ENCODE data around the gene ARMCX4. TPM values are rescaled to one million over a fixed set of nuclear protein-coding genes. Genes with fewer than 3 reads are reported as not detected.

The ARMCX4 gene
- total and polyA plus RNA-seq, 2 of the 8 experiments (the other 6 are each of a cell fraction or from before 2014, with no cell fraction given), result 3.7 to 14.5 TPM

DNA sequence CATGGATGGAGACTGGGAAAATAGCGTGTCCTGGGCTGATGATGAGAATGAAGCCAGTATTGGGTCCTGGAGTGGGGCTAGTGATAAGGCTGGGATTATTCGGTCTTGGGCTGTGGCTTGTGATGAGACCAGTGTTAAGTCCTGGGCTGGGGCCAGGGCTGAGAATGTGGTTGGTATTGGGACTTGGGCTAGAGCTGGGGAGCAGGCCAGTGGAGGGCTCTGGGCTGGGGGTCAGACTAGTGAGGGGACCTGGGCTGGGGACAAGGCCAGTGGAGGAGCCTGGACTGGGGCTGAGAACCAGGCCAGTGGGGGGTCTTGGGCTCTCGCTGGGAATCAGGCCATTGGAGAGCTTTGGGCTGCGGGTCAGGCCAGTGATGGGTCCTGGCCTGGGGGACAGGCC is 6.7 kb downstream of the ARMCX4 start:
- H4K20me1 ChIP-seq (replicated peaks in 1 of 2; ENCODE audit: control insufficient read depth in 1 of 2, insufficient read depth in 2 of 2, low read length in 2 of 2), result peaks cover 0 to 1% of the 10 kb centered on the region in 2 experiments
- ChIA-PET CTCF (ENCODE audit: partially characterized antibody) (no interaction called here), POLR2A (ENCODE audit: partially characterized antibody) (no interaction called here)
- no peaks in the 10 kb centered on the region for H3K79me1 ChIP-seq (ENCODE audit: low read depth, low read length)
- no peaks in the 10 kb centered on the region for H3K9me3 ChIP-seq (ENCODE audit: insufficient read depth in 2 of 2, low read depth in 1 of 2, low read length in 1 of 2)
- no peak overlapping the region for H3K4me3 ChIP-seq (ENCODE audit: extremely low read depth in 1 of 4, insufficient read depth in 2 of 4, low read depth in 3 of 4, low read length in 4 of 4)
- no peak overlapping the region for H2BK15ac ChIP-seq (ENCODE audit: low read length)
- no peak overlapping the region for H2BK5ac ChIP-seq (ENCODE audit: low read depth, low read length)
- H4K8ac ChIP-seq (ENCODE audit: extremely low read depth, insufficient read depth, low read length), result no peak overlapping the region; the same call in 1 of the 2 replicates
- no peaks in the 10 kb centered on the region for H3K4me1 ChIP-seq (replicated peaks in 1 of 4; ENCODE audit: control insufficient read depth in 3 of 4, insufficient read depth in 4 of 4, low read length in 3 of 4)
- H3K56ac ChIP-seq (replicated peaks; ENCODE audit: insufficient read length, low read depth, low read length), result no peak overlapping the region
- FAIRE-seq (no peak), DNase-seq (ENCODE audit: low read depth in 1 of 2, low spot score in 2 of 2) (no peak)
- no peak overlapping the region for H2AK5ac ChIP-seq (ENCODE audit: low read depth, low read length)
- H3K23me2 ChIP-seq (ENCODE audit: low read depth, low read length), result no peaks in the 10 kb centered on the region
- no peak overlapping the region for H3K23ac ChIP-seq (ENCODE audit: insufficient read length)
- no peak overlapping the region for H3K27ac ChIP-seq (ENCODE audit: low read depth, low read length)
- H2BK12ac ChIP-seq (ENCODE audit: low read depth, low read length), result no peak overlapping the region
- H4K91ac ChIP-seq (replicated peaks; ENCODE audit: insufficient read length, low read length), result no peak overlapping the region
- no peaks in the 10 kb centered on the region for H3K79me2 ChIP-seq (ENCODE audit: control insufficient read depth in 1 of 2, insufficient read depth in 2 of 2, low read length in 2 of 2)
- H2BK20ac ChIP-seq (ENCODE audit: low read length), result no peak overlapping the region
- no peak overlapping the region for H3K4me2 ChIP-seq (ENCODE audit: insufficient read depth in 1 of 2, low read depth in 2 of 2, low read length in 2 of 2)
- H3K14ac ChIP-seq (ENCODE audit: insufficient read length), result no peak overlapping the region
- H3K18ac ChIP-seq (ENCODE audit: extremely low read depth, low read length), result no peak overlapping the region
- no peak overlapping the region for H3K4ac ChIP-seq (replicated peaks; ENCODE audit: insufficient read length, low read depth, low read length)
- no peak overlapping the region for H4K5ac ChIP-seq (ENCODE audit: insufficient read length, low read depth, low read length)
- WGBS, 2 experiments (ENCODE audit: extremely low coverage in 1 of 2, insufficient coverage in 1 of 2, insufficient read length in 1 of 2, insufficient replicate concordance in 2 of 2, low coverage in 1 of 2, low lambda C conversion rate in 2 of 2, missing lambda C conversion rate in 1 of 2), result 92% methylated on average over 4 of the region's 4 CpGs; no CpG with 5 or more reads in 1 of the 2 experiments
- H3K27me3 ChIP-seq (replicated peaks in 1 of 4; ENCODE audit: control insufficient read depth in 3 of 4, extremely low read depth in 1 of 4, insufficient read depth in 3 of 4, low read length in 3 of 4), result no peaks in the 10 kb centered on the region
- H3K9ac ChIP-seq (replicated peaks in 1 of 4; ENCODE audit: extremely low read depth in 1 of 4, low read depth in 3 of 4, low read length in 3 of 4), result no peak overlapping the region
- no peak overlapping the region for H2BK120ac ChIP-seq (replicated peaks; ENCODE audit: low read depth, low read length)
- H3K36me3 ChIP-seq (ENCODE audit: control insufficient read depth in 2 of 4, insufficient read depth in 4 of 4, low read length in 3 of 4), result peaks cover 0 to 14% (median 2%) of the 10 kb centered on the region in 4 experiments; a peak in 3 of 8 replicates
- no peak overlapping the region for H2AFZ ChIP-seq (ENCODE audit: low read length)
- TF ChIP-seq SP4 (IDR thresholded peaks at IDR 0.05; ENCODE audit: low read length) (no peak), RFX5 (IDR thresholded peaks at IDR 0.05; ENCODE audit: borderline replicate concordance, low read depth, low read length) (no peak), SUZ12 (IDR thresholded peaks at IDR 0.05; ENCODE audit: low read length) (no peak), RXRA (IDR thresholded peaks at IDR 0.05; ENCODE audit: insufficient read depth, low read depth, low read length) (no peak), TAF7 (optimal IDR thresholded peaks at IDR 0.05; ENCODE audit: borderline replicate concordance, low read depth, low read length) (no peak), CBX8 (IDR thresholded peaks at IDR 0.05; ENCODE audit: borderline replicate concordance, low read depth, low read length) (no peak), SRF (IDR thresholded peaks at IDR 0.05; ENCODE audit: low read depth, low read length) (no peak)
- TF ChIP-seq, protein P1, sequence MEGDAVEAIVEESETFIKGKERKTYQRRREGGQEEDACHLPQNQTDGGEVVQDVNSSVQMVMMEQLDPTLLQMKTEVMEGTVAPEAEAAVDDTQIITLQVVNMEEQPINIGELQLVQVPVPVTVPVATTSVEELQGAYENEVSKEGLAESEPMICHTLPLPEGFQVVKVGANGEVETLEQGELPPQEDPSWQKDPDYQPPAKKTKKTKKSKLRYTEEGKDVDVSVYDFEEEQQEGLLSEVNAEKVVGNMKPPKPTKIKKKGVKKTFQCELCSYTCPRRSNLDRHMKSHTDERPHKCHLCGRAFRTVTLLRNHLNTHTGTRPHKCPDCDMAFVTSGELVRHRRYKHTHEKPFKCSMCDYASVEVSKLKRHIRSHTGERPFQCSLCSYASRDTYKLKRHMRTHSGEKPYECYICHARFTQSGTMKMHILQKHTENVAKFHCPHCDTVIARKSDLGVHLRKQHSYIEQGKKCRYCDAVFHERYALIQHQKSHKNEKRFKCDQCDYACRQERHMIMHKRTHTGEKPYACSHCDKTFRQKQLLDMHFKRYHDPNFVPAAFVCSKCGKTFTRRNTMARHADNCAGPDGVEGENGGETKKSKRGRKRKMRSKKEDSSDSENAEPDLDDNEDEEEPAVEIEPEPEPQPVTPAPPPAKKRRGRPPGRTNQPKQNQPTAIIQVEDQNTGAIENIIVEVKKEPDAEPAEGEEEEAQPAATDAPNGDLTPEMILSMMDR (IDR thresholded peaks at IDR 0.05; ENCODE audit: control extremely low read depth in 1 of 3, insufficient read depth in 1 of 3, low read depth in 1 of 3, low read length in 3 of 3), result no peak
- TF ChIP-seq, protein P2, sequence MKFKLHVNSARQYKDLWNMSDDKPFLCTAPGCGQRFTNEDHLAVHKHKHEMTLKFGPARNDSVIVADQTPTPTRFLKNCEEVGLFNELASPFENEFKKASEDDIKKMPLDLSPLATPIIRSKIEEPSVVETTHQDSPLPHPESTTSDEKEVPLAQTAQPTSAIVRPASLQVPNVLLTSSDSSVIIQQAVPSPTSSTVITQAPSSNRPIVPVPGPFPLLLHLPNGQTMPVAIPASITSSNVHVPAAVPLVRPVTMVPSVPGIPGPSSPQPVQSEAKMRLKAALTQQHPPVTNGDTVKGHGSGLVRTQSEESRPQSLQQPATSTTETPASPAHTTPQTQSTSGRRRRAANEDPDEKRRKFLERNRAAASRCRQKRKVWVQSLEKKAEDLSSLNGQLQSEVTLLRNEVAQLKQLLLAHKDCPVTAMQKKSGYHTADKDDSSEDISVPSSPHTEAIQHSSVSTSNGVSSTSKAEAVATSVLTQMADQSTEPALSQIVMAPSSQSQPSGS (IDR thresholded peaks at IDR 0.05; ENCODE audit: low read length), result no peak

Data from H1 (cell line).